Stomach (tissue), 4 donors: ENCODE data around the gene LIPT2.

Source experiments
- CTCF ChIP-seq, 7 experiments: fragments of 450-650 bp in 4 of 7; fragments of 200-600 bp in 3 of 7; sonication (generic) in 3 of 7; IDR thresholded peaks; one replicate each; pipeline ENCODE4 v1.5.1; 2016 to 2019; ENCODE audit warnings: antibody characterized with exemption in 7 of 7, control low read depth in 2 of 7, mild to moderate bottlenecking in 1 of 7
- EP300 ChIP-seq: sonication (generic); formaldehyde crosslinking; IDR thresholded peaks from one replicate; pipeline ENCODE4 v1.6.1; 2017; ENCODE audit warnings: antibody characterized with exemption
- POLR2A ChIP-seq, 4 donors: fragments of 450-650 bp; IDR thresholded peaks; one replicate each; pipeline ENCODE4 v1.6.1; 2016; ENCODE audit warnings: antibody characterized with exemption in 4 of 4, control low read depth in 2 of 4, mild to moderate bottlenecking in 1 of 4, moderate library complexity in 1 of 4
- POLR2AphosphoS5 ChIP-seq, 3 donors: sonication (generic); formaldehyde crosslinking; IDR thresholded peaks; one replicate each; pipeline ENCODE4 v1.6.1; 2016; ENCODE audit warnings: antibody characterized with exemption in 3 of 3

GRCh38 chr11:74487875-74488274 is 5.6 kb downstream of the LIPT2 start:
- peak in 1 of 7 experiments; percentile 18 for TF ChIP-seq CTCF (IDR thresholded peaks at IDR 0.05)
- TF ChIP-seq POLR2A (IDR thresholded peaks at IDR 0.05), result no peak
- no peak for TF ChIP-seq POLR2AphosphoS5 (IDR thresholded peaks at IDR 0.05)
- TF ChIP-seq EP300, result no peak
